GM04503 (cell line): ENCODE measurements around the gene RAMP1.
"Not testable (repeated sequence)": the region's sequence is repeated elsewhere in the genome, so short reads cannot be mapped to it uniquely, and the experiment has no call there.

Experiments used
- DNase-seq: peaks from one replicate; pipeline ENCODE4 v3.0.0-alpha.2; 2012; ENCODE audit warnings: low read depth

RAMP1 gene

GRCh38 chr2:237917696-237918374 is 58.4 kb downstream of the RAMP1 start:
- no peak for DNase-seq

DNA sequence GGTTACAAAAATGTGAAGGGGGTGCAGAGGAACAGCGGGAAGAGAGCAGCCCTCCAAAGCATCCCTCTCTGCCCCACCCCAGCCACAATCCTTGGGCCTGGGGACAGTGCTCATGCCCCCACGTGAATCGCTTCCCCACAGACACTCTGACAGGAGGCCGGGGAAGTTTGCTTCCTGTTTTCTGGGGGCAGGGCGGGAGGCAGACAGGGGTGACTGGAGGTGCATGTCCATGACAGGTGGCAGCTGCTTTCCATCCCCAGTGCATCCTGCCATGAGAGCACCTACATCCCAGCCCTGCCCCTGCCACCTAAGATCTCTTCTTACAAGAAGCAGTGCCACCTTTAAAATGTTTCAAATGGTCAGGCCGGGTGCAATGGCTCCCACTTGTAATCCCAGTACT is 60.2 kb downstream of the RAMP1 start:
- no peak for DNase-seq

DNA sequence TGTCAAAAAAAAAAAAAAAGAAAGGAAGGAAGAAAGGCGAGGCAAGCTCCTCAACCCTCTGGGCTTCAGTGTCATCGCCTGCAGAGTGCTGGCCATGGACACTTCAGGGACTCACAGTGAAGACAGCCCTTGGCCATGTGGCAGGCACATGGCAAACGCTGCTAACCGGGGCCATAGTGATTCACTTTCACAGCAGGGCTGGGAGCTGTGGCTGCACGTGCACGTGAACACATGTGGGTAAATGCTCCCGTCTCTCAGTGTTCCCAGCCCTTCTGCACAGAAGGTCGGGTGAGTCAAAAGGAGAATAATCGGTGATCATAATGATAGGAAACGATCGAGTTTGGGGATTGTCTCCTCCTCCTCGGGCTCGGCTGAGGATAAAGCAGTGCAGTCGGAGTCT is 61.2 kb downstream of the RAMP1 start:
- DNase-seq = peak; percentile 30

DNA sequence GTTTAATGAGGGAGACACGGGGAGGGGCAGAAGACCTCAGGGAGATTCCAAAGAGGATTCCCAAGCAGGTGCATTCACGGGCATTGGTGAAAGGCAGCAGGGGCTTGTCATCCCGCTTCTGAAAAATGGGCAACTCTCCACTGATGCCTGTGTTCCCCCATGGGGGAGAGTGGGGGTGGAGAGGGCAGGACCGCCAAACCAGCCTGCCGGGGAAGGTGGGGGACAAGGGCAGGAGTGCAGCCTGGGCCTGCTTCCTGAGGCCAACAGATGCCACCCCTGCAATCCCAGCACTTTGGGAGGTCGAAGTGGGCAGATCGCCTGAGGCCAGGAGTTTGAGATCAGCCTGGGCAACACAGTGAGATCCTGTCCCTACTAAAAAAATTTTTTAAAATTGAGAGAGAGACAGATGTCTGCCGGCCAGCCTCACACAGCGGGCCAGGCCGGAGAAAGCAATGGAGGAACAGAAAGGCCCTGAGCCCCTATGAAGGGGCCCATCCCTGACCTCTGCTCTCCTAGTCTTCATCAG is 62.6 kb downstream of the RAMP1 start:
- no peak for DNase-seq

DNA sequence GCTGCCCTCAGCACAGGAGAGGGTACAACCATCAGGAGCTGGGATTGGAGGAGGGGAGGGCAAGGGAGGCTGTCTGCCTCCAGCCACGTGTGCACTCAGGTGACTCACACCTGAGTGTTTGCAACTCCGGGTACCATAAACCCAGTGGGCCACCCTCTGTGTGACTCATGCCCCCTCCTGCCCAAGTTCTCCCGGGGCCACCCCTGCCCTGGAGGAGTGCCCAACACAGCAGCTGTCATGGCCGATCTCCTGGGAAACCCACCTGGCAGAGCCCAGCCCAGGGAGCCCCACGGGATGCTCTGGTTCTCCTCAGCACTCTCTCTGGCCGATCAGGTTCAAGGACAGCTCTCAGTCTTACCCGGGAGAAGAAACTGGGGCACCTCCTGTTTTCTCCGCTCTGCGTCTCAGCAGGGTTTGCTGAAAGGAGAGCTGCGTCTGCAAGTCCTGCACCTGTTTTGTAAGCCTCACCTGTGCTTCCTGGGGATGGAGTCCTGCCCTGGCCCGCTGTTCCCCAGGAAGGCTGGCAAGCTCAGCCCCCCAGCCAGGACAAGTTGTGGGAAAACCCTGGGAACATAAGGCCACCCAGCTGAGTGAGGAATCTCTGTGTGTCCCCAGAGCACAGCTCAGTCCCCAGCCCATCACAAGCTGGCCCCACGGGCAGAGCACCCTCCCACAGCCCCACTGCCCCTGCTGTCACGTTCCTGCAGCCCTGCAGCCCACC is 63.4 kb downstream of the RAMP1 start:
- no peak for DNase-seq

GRCh38 chr2:237923481-237924163 is 64.2 kb downstream of the RAMP1 start:
- peak; percentile 16 for DNase-seq

DNA sequence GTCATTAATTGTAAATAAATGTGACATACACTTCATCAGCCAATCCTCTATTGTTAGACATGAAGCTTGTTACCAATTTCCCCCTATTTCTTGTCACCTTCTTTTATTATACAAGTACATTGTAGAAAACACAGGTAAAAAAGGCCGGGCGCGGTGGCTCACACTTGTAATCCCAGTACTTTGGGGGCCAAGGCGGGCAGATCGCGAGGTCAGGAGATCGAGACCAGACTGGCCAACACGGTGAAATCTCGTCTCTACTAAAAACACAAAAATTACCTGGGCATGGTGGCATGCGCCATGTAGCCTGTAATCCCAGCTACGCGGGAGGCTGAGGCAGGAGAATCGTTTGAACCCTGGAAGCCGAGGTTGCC is 64.7 kb downstream of the RAMP1 start:
- DNase-seq = no peak

DNA sequence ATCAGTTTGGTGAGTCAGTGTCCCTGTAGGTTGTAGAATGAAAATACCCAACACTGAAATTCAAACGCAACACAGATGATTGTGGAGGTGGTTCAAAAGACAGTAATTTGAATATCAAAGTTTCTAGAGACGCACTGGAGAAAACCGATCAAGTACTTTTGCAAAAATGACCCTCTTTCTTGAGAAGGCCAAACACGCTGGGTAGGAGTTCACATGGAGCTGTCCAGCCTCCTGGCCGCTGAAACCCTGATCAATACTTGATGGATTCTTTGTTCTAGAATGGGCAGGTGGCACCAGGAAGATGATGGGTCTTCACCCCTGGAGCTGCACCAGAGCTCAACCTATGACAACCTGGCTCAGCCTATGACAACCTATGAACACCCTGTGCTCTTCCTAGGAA is 67.7 kb downstream of the RAMP1 start:
- DNase-seq = no peak

DNA sequence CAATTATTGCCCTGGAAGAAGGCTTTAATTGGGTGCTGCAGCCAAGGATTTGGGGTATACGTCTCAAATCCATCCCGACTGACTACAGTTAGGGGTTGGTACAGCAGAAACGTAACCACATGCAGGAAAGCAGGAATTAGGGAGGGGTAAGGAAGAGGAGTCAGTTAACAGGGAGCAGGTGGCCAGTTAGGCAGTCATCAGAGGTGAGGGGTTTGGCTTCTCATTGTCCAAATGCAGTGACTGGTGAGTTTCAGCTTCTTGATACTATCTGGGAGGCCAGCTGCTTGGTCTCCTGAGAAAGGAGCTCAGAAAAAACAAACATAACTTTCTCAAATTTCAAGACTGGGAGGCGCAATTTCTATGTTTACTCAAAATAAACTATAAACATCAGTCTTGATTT is 68.6 kb downstream of the RAMP1 start:
- no peak for DNase-seq

DNA sequence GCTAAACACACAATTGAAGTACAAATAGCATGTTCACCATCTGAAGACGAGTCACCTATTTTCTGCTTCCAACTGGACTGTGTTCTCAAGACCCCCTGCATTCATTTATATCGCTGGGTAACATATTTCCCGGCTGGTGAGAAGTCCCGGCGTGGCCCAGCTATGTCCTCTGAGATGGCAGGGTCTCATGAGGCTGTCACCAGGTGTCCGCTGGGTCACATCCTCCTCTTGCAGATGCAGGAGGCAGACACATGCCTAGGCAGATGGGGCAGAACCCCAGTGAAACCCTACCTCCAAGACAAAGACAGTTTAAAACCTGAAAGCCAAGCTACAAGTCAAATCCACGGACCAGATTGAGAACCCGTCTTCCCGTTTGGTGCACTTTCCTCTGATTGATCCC is 70.6 kb downstream of the RAMP1 start:
- DNase-seq = no peak

DNA sequence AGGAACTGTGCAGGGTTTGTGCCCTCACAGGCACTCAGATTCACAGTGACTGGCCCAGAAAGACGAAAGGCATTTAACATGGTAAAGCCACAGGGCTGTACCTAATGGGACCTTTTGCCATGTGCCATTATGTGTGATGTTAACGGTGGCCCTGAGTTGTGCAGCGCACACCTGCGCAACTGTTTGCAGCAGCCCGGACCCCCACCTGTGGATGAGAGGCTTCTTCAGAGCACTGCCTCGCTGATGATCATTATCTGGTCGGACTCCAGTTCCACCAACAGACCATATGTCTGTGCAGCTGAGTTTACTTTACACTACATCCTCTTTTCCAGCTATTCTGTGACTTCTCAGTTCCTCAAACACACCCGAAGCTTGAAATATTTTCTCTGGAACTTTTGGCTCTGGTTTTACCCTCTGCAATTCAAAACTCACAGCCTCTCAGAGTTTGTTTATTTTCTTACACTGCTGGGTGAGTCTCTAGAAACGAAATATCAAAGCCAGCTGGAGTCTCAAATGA is 71.8 kb downstream of the RAMP1 start:
- DNase-seq = peak; percentile 49

DNA sequence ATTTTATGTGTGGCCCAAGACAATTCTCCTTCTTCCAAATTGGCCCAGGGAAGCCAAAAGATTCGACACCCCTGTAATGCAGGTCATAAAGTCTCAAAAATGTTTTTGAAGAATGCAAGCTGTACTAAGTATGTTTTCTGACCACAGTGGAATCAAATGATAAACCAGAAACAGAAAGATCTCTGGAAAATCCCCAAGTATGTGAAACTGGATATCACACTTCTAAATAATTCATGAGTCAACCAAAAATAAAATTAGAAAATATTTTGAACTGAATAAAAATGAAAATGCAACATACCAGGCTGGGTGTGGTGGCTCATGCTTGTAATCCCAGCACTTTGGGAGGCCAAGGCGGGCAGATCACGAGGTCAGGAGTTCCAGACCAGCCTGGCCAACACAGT is 73.3 kb downstream of the RAMP1 start:
- DNase-seq = peak; percentile 87

DNA sequence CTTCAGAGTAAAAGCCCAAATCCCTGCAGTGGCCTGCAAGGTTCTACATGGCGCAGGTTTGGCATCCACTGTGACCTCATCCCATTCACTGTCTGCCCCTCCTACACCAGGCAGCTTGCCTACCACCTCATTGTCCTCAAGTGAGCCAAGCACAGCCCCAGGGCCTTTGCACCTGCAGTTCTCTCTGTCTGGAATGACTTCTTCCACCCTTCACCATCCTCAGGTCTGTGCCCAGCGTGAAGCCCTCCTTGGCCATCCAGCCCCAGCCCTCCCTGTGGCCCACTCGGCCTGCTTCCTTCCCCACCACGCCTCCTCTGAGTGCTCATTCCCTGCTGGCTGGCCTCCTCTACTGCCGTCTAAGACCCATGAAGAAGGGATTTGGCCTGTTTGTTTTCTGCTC is 74.8 kb downstream of the RAMP1 start:
- no peak for DNase-seq

DNA sequence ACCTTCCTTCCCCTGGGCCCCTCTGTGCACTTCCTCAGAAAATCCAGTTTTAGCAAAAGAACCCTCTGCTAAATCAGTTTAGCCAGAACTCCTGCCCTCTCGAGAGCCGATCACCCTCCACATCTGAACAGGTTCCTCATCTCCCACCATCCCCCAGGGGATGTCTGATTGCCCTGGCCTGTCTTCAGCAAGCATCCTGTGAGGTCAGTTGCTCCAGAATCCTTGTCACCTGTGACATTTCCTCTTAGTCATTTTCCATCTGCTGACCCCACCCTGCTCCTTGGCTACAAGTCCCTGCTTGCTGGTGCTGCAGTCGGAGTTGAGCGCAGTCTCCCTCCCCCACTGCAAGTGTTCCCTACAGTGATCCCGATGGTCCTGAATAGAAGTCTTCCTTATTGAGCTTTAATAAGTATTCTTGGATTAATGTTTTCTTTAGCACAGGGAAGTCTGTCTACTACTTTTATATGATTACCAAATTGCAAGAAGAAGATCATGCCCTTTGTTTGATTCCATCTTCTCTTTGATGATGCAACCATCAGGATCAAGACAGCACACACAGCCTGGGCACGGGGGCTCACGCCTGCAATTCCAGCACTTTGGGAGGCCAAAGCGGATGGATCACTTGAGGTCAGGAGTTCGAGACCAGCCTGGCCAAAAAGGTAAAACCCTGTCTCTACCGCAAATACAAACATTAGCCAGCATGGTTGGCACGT is 76.5 kb downstream of the RAMP1 start:
- DNase-seq = no peak

DNA sequence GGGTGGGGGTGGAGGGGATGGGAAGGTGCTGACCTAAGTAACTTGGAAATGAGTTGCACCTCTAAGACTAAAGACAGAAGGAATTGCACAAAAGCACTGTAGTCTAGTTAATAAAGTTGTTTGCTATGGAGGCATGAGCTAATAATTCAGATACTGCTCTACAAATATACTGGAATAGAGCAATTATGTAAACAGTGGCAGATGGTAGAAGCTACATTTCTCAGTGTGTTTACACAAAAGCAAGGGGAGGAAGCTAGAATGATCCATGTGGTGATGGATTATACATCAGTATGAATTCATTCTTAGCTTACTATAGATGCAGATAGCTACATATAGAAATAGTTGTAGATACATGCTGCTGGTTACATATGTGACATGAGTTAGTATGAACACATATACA is 79.8 kb downstream of the RAMP1 start:
- no peak for DNase-seq

GRCh38 chr2:237940828-237941227 is 81.4 kb downstream of the RAMP1 start:
- no peak for DNase-seq

GRCh38 chr2:237941239-237941638 is 81.8 kb downstream of the RAMP1 start:
- no peak for DNase-seq

GRCh38 chr2:237942513-237942899 is 83.1 kb downstream of the RAMP1 start:
- DNase-seq = no peak

DNA sequence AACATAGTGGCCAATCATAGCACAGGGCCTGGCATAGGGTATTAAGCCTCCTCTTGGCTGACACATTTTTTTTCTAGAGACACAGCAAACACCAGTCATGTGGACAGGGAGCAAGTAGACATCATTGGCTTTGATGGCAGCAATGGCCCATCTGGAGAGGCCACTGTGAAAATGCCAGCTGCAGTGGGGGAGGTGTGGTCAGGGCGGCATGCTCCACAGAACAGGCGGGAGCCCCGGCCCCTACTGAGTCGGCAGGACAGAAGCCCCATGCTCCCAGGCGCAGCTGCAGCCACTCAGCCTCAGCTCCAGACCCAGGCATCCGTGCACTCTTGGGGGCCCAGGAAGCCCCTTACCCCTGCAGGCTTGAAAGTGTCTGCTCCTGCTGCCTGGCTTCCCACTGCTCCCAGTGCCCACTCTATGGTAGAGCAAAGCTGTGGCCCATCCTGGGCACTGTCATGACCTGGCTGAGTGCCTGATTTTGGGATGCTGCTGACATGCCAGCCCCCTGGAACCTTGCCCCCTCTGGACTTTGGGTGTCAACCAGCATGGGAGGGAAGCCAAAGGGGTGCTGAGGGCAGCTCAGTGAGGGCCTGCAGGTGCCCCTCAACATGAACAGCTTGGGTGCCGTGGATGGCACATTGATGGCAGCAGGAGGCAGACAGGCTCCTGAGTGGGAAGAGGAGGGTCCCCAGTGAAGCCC is 84.1 kb downstream of the RAMP1 start:
- DNase-seq = no peak

DNA sequence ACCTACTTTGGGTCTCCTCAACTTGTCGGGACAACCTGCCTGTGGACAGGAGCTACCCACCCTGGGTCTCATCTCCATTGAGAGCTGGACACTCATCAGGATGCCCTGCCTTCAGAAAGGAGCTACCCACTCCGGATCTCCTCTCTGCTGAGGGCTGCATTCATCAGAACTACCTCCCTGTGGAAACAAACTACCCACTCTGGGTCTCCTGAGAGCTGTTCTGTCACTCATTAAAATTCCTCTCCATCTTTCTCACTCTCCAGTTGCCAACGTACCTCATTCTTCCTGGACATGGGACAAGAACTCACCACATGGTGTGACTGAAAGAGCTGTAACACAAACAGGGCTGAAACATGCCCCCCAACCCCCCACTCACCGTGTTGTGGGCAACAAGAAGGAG is 84.9 kb downstream of the RAMP1 start:
- DNase-seq = no peak

DNA sequence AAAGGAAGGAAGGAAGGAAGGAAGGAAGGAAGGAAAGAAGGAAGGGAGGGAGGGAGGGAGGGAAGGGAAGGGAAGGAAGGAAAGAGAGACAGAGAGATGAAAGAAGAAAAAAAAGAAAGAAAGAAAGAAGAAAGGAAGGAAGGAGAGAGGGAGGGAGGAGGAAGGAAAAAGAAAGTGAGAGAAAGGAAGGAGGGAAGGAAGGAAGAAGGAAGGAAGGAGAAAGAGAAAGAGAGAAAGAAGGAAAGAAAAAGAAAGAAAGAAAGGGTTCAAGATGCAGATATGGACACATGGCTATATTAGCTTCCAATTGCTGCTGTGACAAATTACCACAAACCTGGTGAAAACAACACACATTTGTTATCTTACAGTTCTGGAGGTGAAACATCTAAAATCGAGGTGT is 87.0 kb downstream of the RAMP1 start:
- no peak for DNase-seq

DNA sequence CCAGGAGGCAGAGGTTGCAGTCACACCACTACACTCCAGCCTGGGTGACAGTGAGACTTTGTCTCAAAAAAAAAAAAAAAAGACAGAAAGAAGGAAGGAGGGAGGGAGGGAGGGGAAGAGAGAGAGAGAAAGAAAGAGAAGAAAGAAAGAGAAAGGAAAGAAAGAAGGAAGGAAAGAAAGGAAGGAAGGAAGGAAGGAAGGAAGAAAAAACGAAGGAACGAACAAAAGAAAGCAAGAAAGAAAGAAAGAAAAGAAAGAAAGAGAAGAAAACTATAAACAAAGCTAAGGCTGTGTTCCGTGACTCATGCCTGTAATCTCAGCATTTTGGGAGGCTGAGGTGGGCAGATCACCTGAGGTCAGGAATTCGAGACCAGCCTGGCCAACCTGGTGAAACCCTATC is 91.9 kb downstream of the RAMP1 start:
- not testable (repeated sequence) for DNase-seq
